ENCODE measurements around the gene ABCA13.

GRCh38 chr7:48170506-48170905 lies 752 bp upstream of the ABCA13 start:
- TF ChIP-seq CTCF (IDR thresholded peaks at IDR 0.05) (no peak), POLR2A (IDR thresholded peaks at IDR 0.05) (no peak)
